Transverse colon (tissue), 3 donors: Measurements from ENCODE around the gene SHFL.

Experiments used
- EP300 ChIP-seq: sonication (generic); formaldehyde crosslinking; IDR thresholded peaks from one replicate; pipeline ENCODE4 v1.6.1; 2017; ENCODE audit warnings: antibody characterized with exemption, low read depth
- POLR2A ChIP-seq: fragments of 450-650 bp; IDR thresholded peaks from one replicate; pipeline ENCODE4 v1.6.1; 2016; ENCODE audit warnings: antibody characterized with exemption, mild to moderate bottlenecking, moderate library complexity
- TF ChIP-seq, protein P1 (sequence below), 5 experiments: fragments of 200-600 bp in 3 of 5; fragments of 450-650 bp in 2 of 5; sonication (generic) in 3 of 5; IDR thresholded peaks; 1 replicate in 2 of 5; 2 replicates in 3 of 5; pipeline ENCODE4 v1.5.1; 2016 to 2017; ENCODE audit warnings: antibody characterized with exemption in 5 of 5, inconsistent platforms in 3 of 5, mild to moderate bottlenecking in 2 of 5, moderate library complexity in 1 of 5

DNA sequence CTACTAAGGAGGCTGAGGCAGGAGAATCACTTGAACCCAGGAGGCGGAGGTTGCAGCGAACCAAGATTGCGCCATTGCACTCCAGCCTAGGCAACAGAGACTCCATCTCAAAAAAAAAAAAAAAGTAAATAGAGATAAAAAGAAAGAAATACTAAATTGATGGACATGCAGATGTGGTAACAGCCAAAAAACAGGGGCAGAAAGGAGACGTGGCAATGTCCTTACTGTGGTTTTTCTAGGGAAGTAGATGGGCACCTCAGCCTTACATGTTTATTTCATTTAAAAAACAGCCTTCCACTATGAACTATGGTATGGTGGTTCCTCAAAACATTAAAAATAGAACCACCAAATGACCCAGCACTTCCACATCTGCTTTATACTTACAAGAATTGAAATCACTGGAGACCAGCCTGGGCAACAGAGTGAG is 40.1 kb downstream of the SHFL start:
- TF ChIP-seq, protein P1, sequence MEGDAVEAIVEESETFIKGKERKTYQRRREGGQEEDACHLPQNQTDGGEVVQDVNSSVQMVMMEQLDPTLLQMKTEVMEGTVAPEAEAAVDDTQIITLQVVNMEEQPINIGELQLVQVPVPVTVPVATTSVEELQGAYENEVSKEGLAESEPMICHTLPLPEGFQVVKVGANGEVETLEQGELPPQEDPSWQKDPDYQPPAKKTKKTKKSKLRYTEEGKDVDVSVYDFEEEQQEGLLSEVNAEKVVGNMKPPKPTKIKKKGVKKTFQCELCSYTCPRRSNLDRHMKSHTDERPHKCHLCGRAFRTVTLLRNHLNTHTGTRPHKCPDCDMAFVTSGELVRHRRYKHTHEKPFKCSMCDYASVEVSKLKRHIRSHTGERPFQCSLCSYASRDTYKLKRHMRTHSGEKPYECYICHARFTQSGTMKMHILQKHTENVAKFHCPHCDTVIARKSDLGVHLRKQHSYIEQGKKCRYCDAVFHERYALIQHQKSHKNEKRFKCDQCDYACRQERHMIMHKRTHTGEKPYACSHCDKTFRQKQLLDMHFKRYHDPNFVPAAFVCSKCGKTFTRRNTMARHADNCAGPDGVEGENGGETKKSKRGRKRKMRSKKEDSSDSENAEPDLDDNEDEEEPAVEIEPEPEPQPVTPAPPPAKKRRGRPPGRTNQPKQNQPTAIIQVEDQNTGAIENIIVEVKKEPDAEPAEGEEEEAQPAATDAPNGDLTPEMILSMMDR (IDR thresholded peaks at IDR 0.05): no peak
- TF ChIP-seq POLR2A: no peak
- no peak for TF ChIP-seq EP300
